GM21528 (cell line): ENCODE results near the gene NTRK3.

Source experiments
- ATAC-seq: cut with Tn5 transposase; IDR thresholded peaks from one replicate; pipeline ENCODE4 v1.9.1; 2021; ENCODE audit warnings: mild to moderate bottlenecking, moderate library complexity; ENCODE audit not compliant: unreplicated experiment, low FRiP score

NTRK3 gene

GRCh38 chr15:88012688-88013087, 243.9 kb downstream of the NTRK3 start:
- ATAC-seq: no peak

- no peak for ATAC-seq
These were observed 244.3 kb downstream of the NTRK3 start for GRCh38 chr15:88012233-88012632.

- ATAC-seq: no peak
These were observed 245.0 kb downstream of the NTRK3 start for GRCh38 chr15:88011533-88011932.

- no peak for ATAC-seq
These were observed 250.4 kb downstream of the NTRK3 start for GRCh38 chr15:88006146-88006545.

GRCh38 chr15:88004399-88004798, 252.1 kb downstream of the NTRK3 start:
- no peak for ATAC-seq

- no peak for ATAC-seq
These were observed 252.8 kb downstream of the NTRK3 start for GRCh38 chr15:88003541-88004327.

- no peak for ATAC-seq
These were observed 253.8 kb downstream of the NTRK3 start for GRCh38 chr15:88002706-88003105.

- ATAC-seq: no peak
These were observed 257.9 kb downstream of the NTRK3 start for GRCh38 chr15:87998630-87999029.

- no peak for ATAC-seq
These were observed 269.8 kb downstream of the NTRK3 start for GRCh38 chr15:87986776-87987175.

GRCh38 chr15:87985451-87985850, 271.1 kb downstream of the NTRK3 start:
- no peak for ATAC-seq

GRCh38 chr15:87981969-87982368, 274.6 kb downstream of the NTRK3 start:
- ATAC-seq: no peak

GRCh38 chr15:87977907-87978306, 278.6 kb downstream of the NTRK3 start:
- ATAC-seq: no peak

- no peak for ATAC-seq
These were observed 280.0 kb downstream of the NTRK3 start for GRCh38 chr15:87976552-87976951.

GRCh38 chr15:87973501-87974215, 282.9 kb downstream of the NTRK3 start:
- ATAC-seq: no peak

GRCh38 chr15:87971076-87971475, 285.5 kb downstream of the NTRK3 start:
- no peak for ATAC-seq

- ATAC-seq: no peak
These were observed 288.6 kb downstream of the NTRK3 start for GRCh38 chr15:87967951-87968350.

- no peak for ATAC-seq
These were observed 291.2 kb downstream of the NTRK3 start for GRCh38 chr15:87965304-87965703.

GRCh38 chr15:87962428-87962827, 294.1 kb downstream of the NTRK3 start:
- no peak for ATAC-seq

GRCh38 chr15:87961851-87962420, 294.6 kb downstream of the NTRK3 start:
- ATAC-seq: no peak

- ATAC-seq: no peak
These were observed 296.9 kb downstream of the NTRK3 start for GRCh38 chr15:87959662-87960061.

GRCh38 chr15:87959080-87959479, 297.5 kb downstream of the NTRK3 start:
- ATAC-seq: no peak
